ENCODE data around the gene AMIGO1. TPM values are rescaled to one million over a fixed set of nuclear protein-coding genes. Genes with fewer than 3 reads are reported as not detected.

AMIGO1 gene
- total RNA-seq, 1 experiment from 2014 or later: 1.5 TPM

DNA sequence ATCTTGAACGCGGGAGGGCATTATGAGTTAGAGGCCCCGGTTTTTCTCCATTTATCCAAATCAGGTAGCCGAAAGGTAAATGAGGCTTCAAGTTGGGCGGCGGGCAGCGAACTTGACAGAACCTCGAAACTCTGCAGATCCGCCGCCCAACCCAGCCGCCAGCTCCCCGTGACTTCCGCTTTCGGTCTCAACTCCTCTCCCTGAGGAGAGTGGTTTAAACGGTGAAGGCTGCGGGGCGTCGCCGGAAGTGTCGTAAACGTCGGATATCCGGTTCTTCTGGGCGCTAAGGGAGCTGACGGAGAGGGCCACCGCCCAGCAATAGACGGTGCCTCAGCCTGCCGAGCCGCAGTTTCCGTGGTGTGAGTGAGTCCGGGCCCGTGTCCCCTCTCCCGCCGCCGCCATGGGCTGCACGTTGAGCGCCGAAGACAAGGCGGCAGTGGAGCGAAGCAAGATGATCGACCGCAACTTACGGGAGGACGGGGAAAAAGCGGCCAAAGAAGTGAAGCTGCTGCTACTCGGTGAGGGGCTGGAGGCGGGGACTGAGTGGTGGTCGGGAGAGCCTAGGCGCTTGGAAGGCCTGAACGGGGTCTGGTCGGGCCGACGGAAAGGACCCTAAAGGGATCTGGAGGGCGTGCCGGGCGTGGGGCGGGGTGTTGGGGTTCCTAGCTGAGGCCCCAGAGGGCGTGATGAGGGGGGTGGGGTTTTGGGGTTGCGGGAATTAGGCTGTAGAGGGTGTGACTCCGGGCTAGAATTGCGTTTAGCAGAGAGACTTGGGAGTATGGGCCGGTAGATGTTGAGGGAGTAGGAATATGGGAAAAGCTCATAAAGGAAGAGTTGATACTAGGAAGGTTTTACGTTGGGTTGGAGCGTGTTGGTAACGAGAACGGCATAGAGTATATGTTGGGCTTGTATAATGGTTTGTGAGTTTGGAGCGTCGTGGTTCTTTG lies 39.1 kb upstream of the AMIGO1 start, which contains the start of gene GNAI3:
Gene GNAI3, plus strand, starts transcription at position 295 of the 947 bp plus-strand sequence. Its CDS starts 106 bp downstream, at position 401.
- H3K27me3 Mint-ChIP-seq (ENCODE audit: insufficient read depth, unreplicated experiment): peaks cover 3% of the 10 kb centered on the region
- H3K36me3 ChIP-seq (ENCODE audit: control insufficient read depth, insufficient read depth, low read length): no peaks in the 10 kb centered on the region
- DNase-seq: peak; percentile 89 to 92
- no peaks in the 10 kb centered on the region for H3K9me3 Mint-ChIP-seq (ENCODE audit: unreplicated experiment)
- H3K4me3 Mint-ChIP-seq (ENCODE audit: unreplicated experiment): peak within 1 kb of the TSS; percentile 97
- intact Hi-C loops (cut with micrococcal nuclease; ENCODE audit: unreplicated experiment): loop anchor here (5.0 kb wide), 1 partner anchor 94 kb away; no protein-coding TSS in a partner anchor
- no peaks in the 10 kb centered on the region for H3K9me3 ChIP-seq
- H3K27me3 ChIP-seq (replicated peaks; ENCODE audit: control insufficient read depth, insufficient read depth, low read length): no peaks in the 10 kb centered on the region
- H3K36me3 Mint-ChIP-seq (ENCODE audit: insufficient read depth, unreplicated experiment): peaks cover 15% of the 10 kb centered on the region
- peaks cover 9% of the 10 kb centered on the region for H3K4me1 Mint-ChIP-seq (ENCODE audit: low read depth, unreplicated experiment)
- peak within 1 kb of the TSS; percentile 94 for H3K4me3 ChIP-seq (ENCODE audit: low read depth, low read length)
- peak within 1 kb of the TSS; percentile 99 for H3K27ac Mint-ChIP-seq (ENCODE audit: unreplicated experiment)
- peaks cover 12% of the 10 kb centered on the region for H3K4me1 ChIP-seq
- TF ChIP-seq, protein P1, sequence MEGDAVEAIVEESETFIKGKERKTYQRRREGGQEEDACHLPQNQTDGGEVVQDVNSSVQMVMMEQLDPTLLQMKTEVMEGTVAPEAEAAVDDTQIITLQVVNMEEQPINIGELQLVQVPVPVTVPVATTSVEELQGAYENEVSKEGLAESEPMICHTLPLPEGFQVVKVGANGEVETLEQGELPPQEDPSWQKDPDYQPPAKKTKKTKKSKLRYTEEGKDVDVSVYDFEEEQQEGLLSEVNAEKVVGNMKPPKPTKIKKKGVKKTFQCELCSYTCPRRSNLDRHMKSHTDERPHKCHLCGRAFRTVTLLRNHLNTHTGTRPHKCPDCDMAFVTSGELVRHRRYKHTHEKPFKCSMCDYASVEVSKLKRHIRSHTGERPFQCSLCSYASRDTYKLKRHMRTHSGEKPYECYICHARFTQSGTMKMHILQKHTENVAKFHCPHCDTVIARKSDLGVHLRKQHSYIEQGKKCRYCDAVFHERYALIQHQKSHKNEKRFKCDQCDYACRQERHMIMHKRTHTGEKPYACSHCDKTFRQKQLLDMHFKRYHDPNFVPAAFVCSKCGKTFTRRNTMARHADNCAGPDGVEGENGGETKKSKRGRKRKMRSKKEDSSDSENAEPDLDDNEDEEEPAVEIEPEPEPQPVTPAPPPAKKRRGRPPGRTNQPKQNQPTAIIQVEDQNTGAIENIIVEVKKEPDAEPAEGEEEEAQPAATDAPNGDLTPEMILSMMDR (IDR thresholded peaks at IDR 0.05; ENCODE audit: insufficient read depth in 1 of 2, low read depth in 1 of 2, low read length in 1 of 2, severe bottlenecking in 1 of 2, unreplicated experiment in 1 of 2): no peak
- ChIA-PET CTCF (interaction anchor here (0.6 to 2.3 kb wide), 11 partner anchors 13 to 436 kb away, joined by 3 to 14 read pairs (median 4); partner anchors contain the start of genes AHCYL1 and CYB561D1), POLR2A (interaction anchor here (0.6 to 1.5 kb wide), 14 partner anchors 14 to 266 kb away, joined by 3 to 14 read pairs (median 4); partner anchors contain the start of genes AMPD2, EPS8L3, GNAT2 and GSTM4)
- BruUV-seq (replicated peaks): no TSS peak

DNA sequence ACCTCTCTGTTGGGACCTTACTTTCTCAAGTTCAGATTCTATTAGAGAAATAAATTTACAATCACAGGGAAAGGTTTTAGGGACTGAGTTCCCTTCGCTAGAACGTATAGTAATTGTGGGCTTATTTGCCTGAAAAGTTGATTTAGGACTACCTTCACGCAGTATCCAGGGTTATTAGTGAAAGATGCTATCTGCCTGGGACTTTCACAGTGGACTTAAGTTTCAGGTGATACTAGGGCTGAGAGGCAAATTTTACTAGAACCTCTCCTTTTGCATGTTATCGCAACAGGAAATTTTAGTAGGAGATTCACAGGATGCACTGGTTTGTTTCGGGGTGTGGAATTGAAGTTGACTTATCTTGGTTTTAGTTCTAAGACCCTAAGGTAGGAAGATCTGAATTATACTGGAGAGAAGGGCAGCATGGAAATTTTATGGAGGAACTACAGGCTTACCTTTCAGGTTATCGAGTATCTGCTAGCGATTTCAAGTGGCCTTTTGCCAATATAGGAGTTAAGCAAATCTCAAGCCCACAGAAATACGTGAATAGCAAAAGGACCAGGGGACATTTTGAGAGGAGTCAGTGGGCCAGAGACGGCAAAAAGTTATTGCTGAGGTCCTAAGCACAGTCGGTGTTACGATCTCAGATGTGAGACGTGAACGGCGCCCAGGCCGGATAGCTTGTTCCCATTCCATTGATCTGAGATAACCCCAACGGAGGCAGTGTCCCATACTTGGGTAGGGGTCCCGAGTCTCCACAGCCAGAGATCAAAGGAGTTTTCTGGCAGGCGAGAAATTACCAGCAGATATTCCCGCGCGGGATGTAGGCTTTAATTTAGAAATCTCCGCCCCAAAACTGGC lies 38.2 kb upstream of the AMIGO1 start:
- BruUV-seq (replicated peaks): TSS peak; percentile 95
- Mint-ChIP-seq H3K4me1 (ENCODE audit: low read depth, unreplicated experiment) (peaks cover 9% of the 10 kb centered on the region), H3K27me3 (ENCODE audit: insufficient read depth, unreplicated experiment) (peaks cover 6% of the 10 kb centered on the region), H3K9me3 (ENCODE audit: unreplicated experiment) (no peaks in the 10 kb centered on the region), H3K36me3 (ENCODE audit: insufficient read depth, unreplicated experiment) (peaks cover 15% of the 10 kb centered on the region), H3K27ac (ENCODE audit: unreplicated experiment) (peak overlapping the region; percentile 99), H3K4me3 (ENCODE audit: unreplicated experiment) (peak overlapping the region; percentile 97)
- DNase-seq: peak in 1 of 2 experiments; percentile 12
- ChIA-PET POLR2A (interaction anchor here (0.7 to 1.5 kb wide), 7 partner anchors 13 to 93 kb away, joined by 3 to 14 read pairs (median 5); partner anchors contain the start of genes AMPD2 and GNAT2), CTCF (interaction anchor here (0.6 to 2.3 kb wide), 9 partner anchors 14 to 171 kb away, joined by 3 to 14 read pairs (median 4); partner anchors contain the start of gene CYB561D1)
- no peaks in the 10 kb centered on the region for H3K9me3 ChIP-seq
- no peaks in the 10 kb centered on the region for H3K27me3 ChIP-seq (replicated peaks; ENCODE audit: control insufficient read depth, insufficient read depth, low read length)
- TF ChIP-seq, protein P1 (IDR thresholded peaks at IDR 0.05; ENCODE audit: insufficient read depth in 1 of 2, low read depth in 1 of 2, low read length in 1 of 2, severe bottlenecking in 1 of 2, unreplicated experiment in 1 of 2): no peak
- intact Hi-C loops (cut with micrococcal nuclease; ENCODE audit: unreplicated experiment): loop anchor here (5.0 kb wide), 1 partner anchor 95 kb away; no protein-coding TSS in a partner anchor
- H3K4me1 ChIP-seq: peaks cover 12% of the 10 kb centered on the region
- H3K4me3 ChIP-seq (ENCODE audit: low read depth, low read length): peak overlapping the region; percentile 94
- H3K36me3 ChIP-seq (ENCODE audit: control insufficient read depth, insufficient read depth, low read length): no peaks in the 10 kb centered on the region

Data from Caco-2 (cell line).